Right lobe of liver (tissue), 4 donors: ENCODE measurements around the gene PUS3.

Experiments
- CTCF ChIP-seq, 4 donors: fragments of 200-600 bp in 3 of 4; fragments of 450-650 bp in 1 of 4; IDR thresholded peaks; one replicate each; pipeline versions ENCODE4 v1.5.1 to v1.8.0; 2016 to 2022; ENCODE audit warnings: antibody characterized with exemption in 4 of 4, mild to moderate bottlenecking in 2 of 4
- POLR2A ChIP-seq: fragments of 450-650 bp; IDR thresholded peaks from one replicate; pipeline ENCODE4 v1.6.1; 2017; ENCODE audit warnings: antibody characterized with exemption, mild to moderate bottlenecking
- donor health status: DM: no; HTN: no; CAD: no.
- donor health status: DM: no; HTN: no; CAD: no.
- donor health status: DM: no; HTN: yes; CAD: no.

GRCh38 chr11:125933030-125933813 lies 30.2 kb upstream of the PUS3 start:
- TF ChIP-seq CTCF (IDR thresholded peaks at IDR 0.05) (no peak), POLR2A (no peak)
